H1 (cell line): ENCODE measurements around the gene ARFGEF3. TPM values are rescaled to one million over a fixed set of nuclear protein-coding genes. Genes with fewer than 3 reads are reported as not detected.

Experiments used
- CTCF ChIA-PET: fragments of 300-600 bp; sonication (Branson Sonifier 250); formaldehyde crosslinking; loops from one replicate; lab custom pipeline; 2021; ENCODE audit not compliant: partially characterized antibody; lab: Charles Lee
- POLR2A ChIA-PET: fragments of 300-600 bp; sonication (Branson Sonifier 250); formaldehyde crosslinking; loops from one replicate; lab custom pipeline; 2021; ENCODE audit warnings: inconsistent platforms; ENCODE audit not compliant: partially characterized antibody; lab: Charles Lee
- DNase-seq, 2 experiments: peaks; one replicate each; pipeline versions ENCODE4 v3.0.0 to v3.0.0-alpha.2; 2010 to 2022; ENCODE audit warnings: low spot score in 2 of 2, low read depth in 1 of 2, mixed read lengths in 1 of 2
- FAIRE-seq: peaks from 2 replicates; lab custom pipeline; 2011; peaks lifted over from hg19 to GRCh38; lab: Jason Lieb, UNC
- H2AFZ ChIP-seq: 2 replicates; pipeline ENCODE4 v1.8.1; 2012; ENCODE audit warnings: low read length, inconsistent platforms
- H2AK5ac ChIP-seq: 2 replicates; pipeline ENCODE4 v1.6.1; 2013; ENCODE audit warnings: low read depth, low read length
- H2BK120ac ChIP-seq: replicated peaks from 2 replicates; pipeline ENCODE3; 2013; ENCODE audit warnings: low read depth, low read length, inconsistent platforms
- H2BK12ac ChIP-seq: 2 replicates; pipeline ENCODE4 v1.6.1; 2013; ENCODE audit warnings: low read depth, low read length
- H2BK15ac ChIP-seq: 2 replicates; pipeline ENCODE4 v1.6.1; 2013; ENCODE audit warnings: low read length
- H2BK20ac ChIP-seq: 2 replicates; pipeline ENCODE4 v1.6.1; 2013; ENCODE audit warnings: low read length
- H2BK5ac ChIP-seq: 2 replicates; pipeline ENCODE4 v1.6.1; 2013; ENCODE audit warnings: low read depth, low read length
- H3K14ac ChIP-seq: 2 replicates; pipeline ENCODE4 v1.6.1; 2013; ENCODE audit warnings: inconsistent platforms; ENCODE audit not compliant: insufficient read length
- H3K18ac ChIP-seq: 2 replicates; pipeline ENCODE4 v1.6.1; 2013; ENCODE audit warnings: low read length; ENCODE audit errors: extremely low read depth
- H3K23ac ChIP-seq: 2 replicates; pipeline ENCODE4 v1.6.1; 2013; ENCODE audit warnings: inconsistent platforms; ENCODE audit not compliant: insufficient read length
- H3K23me2 ChIP-seq: 2 replicates; pipeline ENCODE4 v1.6.1; 2013; ENCODE audit warnings: low read depth, low read length
- H3K27ac ChIP-seq: 2 replicates; pipeline ENCODE4 v1.6.1; 2011; ENCODE audit warnings: low read depth, low read length, inconsistent platforms
- H3K27me3 ChIP-seq, 4 experiments: replicated peaks in 1 of 4; 1 replicate in 1 of 4; 2 replicates in 3 of 4; pipeline versions ENCODE4 v1.6.1 to v1.8.1; 2011 to 2013; ENCODE audit warnings: low read length in 3 of 4, mild to moderate bottlenecking in 3 of 4, inconsistent platforms in 2 of 4, mixed read lengths in 2 of 4, moderate library complexity in 1 of 4; ENCODE audit not compliant: control insufficient read depth in 3 of 4, insufficient read depth in 3 of 4; ENCODE audit errors: extremely low read depth in 1 of 4
- H3K36me3 ChIP-seq, 4 experiments: 2 replicates each; pipeline versions ENCODE4 v1.6.1 to v1.8.1; 2011 to 2013; ENCODE audit warnings: mild to moderate bottlenecking in 4 of 4, low read length in 3 of 4, moderate library complexity in 2 of 4, control low read depth in 1 of 4, inconsistent platforms in 1 of 4; ENCODE audit not compliant: insufficient read depth in 4 of 4, control insufficient read depth in 2 of 4
- H3K4ac ChIP-seq: replicated peaks from 2 replicates; pipeline ENCODE3; 2013; ENCODE audit warnings: low read length, low read depth, mixed read lengths, inconsistent platforms; ENCODE audit not compliant: insufficient read length
- H3K4me1 ChIP-seq, 4 experiments: replicated peaks in 1 of 4; 1 replicate in 1 of 4; 2 replicates in 3 of 4; pipeline versions ENCODE4 v1.6.1 to v1.8.1; 2011 to 2013; ENCODE audit warnings: low read length in 3 of 4, inconsistent platforms in 2 of 4, mixed read lengths in 1 of 4; ENCODE audit not compliant: insufficient read depth in 4 of 4, control insufficient read depth in 3 of 4
- H3K4me2 ChIP-seq, 2 experiments: 2 replicates each; pipeline versions ENCODE4 v1.6.1 to v1.8.1; 2011 to 2013; ENCODE audit warnings: low read depth in 2 of 2, low read length in 2 of 2, control low read depth in 1 of 2, inconsistent platforms in 1 of 2, mild to moderate bottlenecking in 1 of 2; ENCODE audit not compliant: insufficient read depth in 1 of 2
- H3K4me3 ChIP-seq, 4 experiments: fragments of 200-600, 300-600 bp in 1 of 4; sonication (generic), shearing (Covaris generic), sonication (Bioruptor Twin) in 1 of 4; 2 replicates each; pipeline versions ENCODE4 v1.5.1 to v1.8.1; 2011 to 2016; ENCODE audit warnings: low read length in 4 of 4, low read depth in 3 of 4, control low read depth in 2 of 4, inconsistent platforms in 2 of 4, mild to moderate bottlenecking in 2 of 4, mixed read lengths in 1 of 4, moderate library complexity in 1 of 4; ENCODE audit not compliant: insufficient read depth in 2 of 4; ENCODE audit errors: extremely low read depth in 1 of 4
- H3K56ac ChIP-seq: replicated peaks from 2 replicates; pipeline ENCODE3; 2013; ENCODE audit warnings: low read depth, mild to moderate bottlenecking, mixed read lengths, low read length, inconsistent platforms; ENCODE audit not compliant: insufficient read length
- H3K79me1 ChIP-seq: 2 replicates; pipeline ENCODE4 v1.6.1; 2013; ENCODE audit warnings: low read depth, low read length, control low read depth
- H3K79me2 ChIP-seq, 2 experiments: 2 replicates each; pipeline versions ENCODE4 v1.6.1 to v1.8.1; 2012 to 2013; ENCODE audit warnings: low read length in 2 of 2, mild to moderate bottlenecking in 2 of 2, inconsistent platforms in 1 of 2; ENCODE audit not compliant: insufficient read depth in 2 of 2, control insufficient read depth in 1 of 2
- H3K9ac ChIP-seq, 4 experiments: replicated peaks in 1 of 4; 1 replicate in 1 of 4; 2 replicates in 3 of 4; pipeline versions ENCODE4 v1.6.1 to v1.8.1; 2011 to 2013; ENCODE audit warnings: low read depth in 3 of 4, low read length in 3 of 4, control low read depth in 2 of 4, mild to moderate bottlenecking in 2 of 4, moderate library complexity in 2 of 4, inconsistent platforms in 1 of 4; ENCODE audit errors: extremely low read depth in 1 of 4
- H3K9me3 ChIP-seq, 2 experiments: 2 replicates each; pipeline versions ENCODE4 v1.6.1 to v1.8.1; 2012 to 2013; ENCODE audit warnings: mild to moderate bottlenecking in 2 of 2, moderate library complexity in 2 of 2, control low read depth in 1 of 2, inconsistent platforms in 1 of 2, low read depth in 1 of 2, low read length in 1 of 2, mixed read lengths in 1 of 2; ENCODE audit not compliant: insufficient read depth in 2 of 2
- H4K20me1 ChIP-seq, 2 experiments: replicated peaks in 1 of 2; 2 replicates each; pipeline versions ENCODE3 to v1.8.1; 2011 to 2013; ENCODE audit warnings: inconsistent platforms in 2 of 2, low read length in 2 of 2, mild to moderate bottlenecking in 1 of 2; ENCODE audit not compliant: insufficient read depth in 2 of 2, control insufficient read depth in 1 of 2
- H4K5ac ChIP-seq: 2 replicates; pipeline ENCODE4 v1.6.1; 2013; ENCODE audit warnings: low read length, low read depth, mixed read lengths, inconsistent platforms; ENCODE audit not compliant: insufficient read length
- H4K8ac ChIP-seq: 2 replicates; pipeline ENCODE4 v1.8.0; 2013; ENCODE audit warnings: mild to moderate bottlenecking, moderate library complexity, low read length, inconsistent platforms; ENCODE audit not compliant: insufficient read depth; ENCODE audit errors: extremely low read depth
- H4K91ac ChIP-seq: replicated peaks from 2 replicates; pipeline ENCODE3; 2013; ENCODE audit warnings: low read length, mixed read lengths, inconsistent platforms; ENCODE audit not compliant: insufficient read length
- EZH2 ChIP-seq: fragments of 200-600 bp; sonication (generic); IDR thresholded peaks from 2 replicates; pipeline ENCODE4 v1.7.1; 2012; ENCODE audit warnings: low read depth, mild to moderate bottlenecking, moderate library complexity, low read length, inconsistent platforms; ENCODE audit not compliant: severe bottlenecking
- WGBS, 2 experiments: shearing (Covaris generic) in 1 of 2; methylation state at CpG; one replicate each; pipeline versions ENCODE4 v1.1.6 to v1.1.7; 2013 to 2015; ENCODE audit warnings: low lambda C conversion rate in 2 of 2, mixed read lengths in 2 of 2, inconsistent platforms in 1 of 2, low coverage in 1 of 2, missing lambda C conversion rate in 1 of 2; ENCODE audit not compliant: insufficient replicate concordance in 2 of 2, insufficient coverage in 1 of 2, insufficient read length in 1 of 2; ENCODE audit errors: extremely low coverage in 1 of 2, missing lambda C conversion rate in 1 of 2; 5-methylcytosine and 5-hydroxymethylcytosine counted together
- polyA plus RNA-seq, 7 experiments: library from polyadenylated mRNA; depleted of rRNA in 3 of 7; stranded (reverse) in 5 of 7; unstranded in 2 of 7; fragments of >200 nt in 5 of 7; fragments of 200-250 nt in 2 of 7; gene quantifications; 1 replicate in 5 of 7; 2 replicates in 1 of 7; 4 replicates in 1 of 7; pipeline versions ENCODE4 v1.2.1 to v1.2.3, GENCODE V29; 2011 to 2013; ENCODE audit warnings: missing spikeins in 2 of 7, mixed read lengths in 2 of 7
- total RNA-seq: library from RNA; stranded (reverse); fragmentation: NEBNext Ultra II Directional; extraction: Animal tissue kit (Norgen Biotek cat#: 25700); gene quantifications from 2 replicates; pipeline ENCODE4 v1.2.1, GENCODE V29; 2021

ARFGEF3 gene
- total and polyA plus RNA-seq, 2 of the 8 experiments (the other 6 are each of a cell fraction or from before 2014, with no cell fraction given), result 5.8 to 23.2 TPM

- Histone ChIP-seq H2BK20ac (no peak overlapping the region), H2BK15ac (no peak overlapping the region), H3K9ac (no peak overlapping the region), H2BK12ac (no peak overlapping the region), H3K56ac (no peak overlapping the region), H2BK120ac (no peak overlapping the region), H3K27me3 (no peaks in the 10 kb centered on the region), H3K4me2 (no peak overlapping the region), H2AK5ac (no peak overlapping the region), H3K23ac (no peak overlapping the region), H3K79me2 (no peaks in the 10 kb centered on the region), H3K4ac (no peak overlapping the region), H3K4me3 (no peak overlapping the region), H3K18ac (no peak overlapping the region), H3K4me1 (no peaks in the 10 kb centered on the region), H4K20me1 (no peaks in the 10 kb centered on the region), H3K9me3 (no peaks in the 10 kb centered on the region), H3K14ac (no peak overlapping the region), H4K5ac (no peak overlapping the region), H2AFZ (no peak overlapping the region), H3K23me2 (no peaks in the 10 kb centered on the region), H3K79me1 (no peaks in the 10 kb centered on the region), H4K91ac (no peak overlapping the region), H3K36me3 (peaks cover 2 to 10% (median 5%) of the 10 kb centered on the region in 4 experiments; a peak in 5 of 8 replicates), H3K27ac (no peak overlapping the region), H4K8ac (no peak overlapping the region), H2BK5ac (no peak overlapping the region)
- ChIA-PET CTCF (interaction anchor here (0.6 to 1.5 kb wide), 5 partner anchors 21 to 1041 kb away, joined by 3 to 5 read pairs (median 3); no protein-coding TSS in a partner anchor), POLR2A (interaction anchor here (0.5 kb wide), 1 partner anchor 102 kb away, joined by 3 read pairs; no protein-coding TSS in a partner anchor)
- FAIRE-seq (no peak), DNase-seq (no peak)
- 83% methylated on average over 1 of the region's 1 CpG; no CpG with 5 or more reads in 1 of the 2 experiments for WGBS, 2 experiments
- TF ChIP-seq EZH2, result no peak
Measured at GRCh38 chr6:138309695-138310094, 148.0 kb downstream of the ARFGEF3 start.
